Mesendoderm (in vitro differentiated cells): Measurements from ENCODE around the gene SELENOV.
"Not testable (repeated sequence)": the region's sequence is repeated elsewhere in the genome, so short reads cannot be mapped to it uniquely, and the experiment has no call there.

Experiments used
- DNase-seq: peaks from one replicate; pipeline ENCODE4 v3.0.0; 2013
- H2AK5ac ChIP-seq: 2 replicates; pipeline ENCODE4 v1.6.1; 2013; ENCODE audit warnings: low read length, inconsistent platforms
- H2BK120ac ChIP-seq: 2 replicates; pipeline ENCODE4 v1.6.1; 2013; ENCODE audit warnings: low read depth, mild to moderate bottlenecking, low read length, moderate library complexity, mixed read lengths
- H2BK15ac ChIP-seq: replicated peaks from 2 replicates; pipeline ENCODE4 v1.6.1; 2013; ENCODE audit warnings: low read depth, mild to moderate bottlenecking, moderate library complexity
- H2BK5ac ChIP-seq: 2 replicates; pipeline ENCODE4 v1.6.1; 2013; ENCODE audit warnings: low read length, inconsistent platforms
- H3K18ac ChIP-seq: 2 replicates; pipeline ENCODE4 v1.6.1; 2013; ENCODE audit warnings: mild to moderate bottlenecking, low read length, mixed read lengths
- H3K23ac ChIP-seq: one replicate; pipeline ENCODE4 v1.6.1; 2013; ENCODE audit warnings: low read length
- H3K27ac ChIP-seq: 2 replicates; pipeline ENCODE4 v1.5.1; 2013; ENCODE audit warnings: low read depth, mild to moderate bottlenecking, inconsistent platforms, low read length, moderate library complexity
- H3K27me3 ChIP-seq: 2 replicates; pipeline ENCODE4 v1.6.1; 2013; ENCODE audit warnings: low read length, control low read depth, mild to moderate bottlenecking, inconsistent platforms; ENCODE audit not compliant: insufficient read depth, poor library complexity
- H3K36me3 ChIP-seq: 2 replicates; pipeline ENCODE4 v1.6.1; 2013; ENCODE audit warnings: low read length, inconsistent platforms; ENCODE audit not compliant: control insufficient read depth, insufficient read depth
- H3K4ac ChIP-seq: one replicate; pipeline ENCODE4 v1.6.1; 2013; ENCODE audit warnings: low read depth, mild to moderate bottlenecking, low read length, moderate library complexity
- H3K4me1 ChIP-seq: 2 replicates; pipeline ENCODE4 v1.6.1; 2013; ENCODE audit warnings: low read depth, low read length, inconsistent platforms; ENCODE audit not compliant: control insufficient read depth
- H3K4me2 ChIP-seq: 2 replicates; pipeline ENCODE4 v1.6.1; 2013; ENCODE audit warnings: low read length
- H3K4me3 ChIP-seq: 2 replicates; pipeline ENCODE4 v1.5.1; 2013; ENCODE audit warnings: mild to moderate bottlenecking, low read length
- H3K56ac ChIP-seq: one replicate; pipeline ENCODE4 v1.6.1; 2013; ENCODE audit warnings: low read length
- H3K79me1 ChIP-seq: 2 replicates; pipeline ENCODE4 v1.6.1; 2013; ENCODE audit warnings: low read length, inconsistent platforms
- H3K79me2 ChIP-seq: 2 replicates; pipeline ENCODE4 v1.6.1; 2013; ENCODE audit warnings: mild to moderate bottlenecking, low read length; ENCODE audit not compliant: control insufficient read depth, insufficient read depth
- H3K9ac ChIP-seq: 2 replicates; pipeline ENCODE4 v1.6.1; 2013; ENCODE audit warnings: low read length, inconsistent platforms
- H4K5ac ChIP-seq: one replicate; pipeline ENCODE4 v1.6.1; 2013; ENCODE audit warnings: low read length
- H4K8ac ChIP-seq: one replicate; pipeline ENCODE4 v1.6.1; 2013; ENCODE audit warnings: low read depth, mild to moderate bottlenecking, control low read depth, low read length, moderate library complexity
- WGBS: extraction: QIAGEN DNeasy Blood & Tissue Kit; methylation state at CpG from one replicate; pipeline ENCODE4 v1.1.7; 2013; ENCODE audit warnings: low lambda C conversion rate, missing lambda C conversion rate; ENCODE audit not compliant: insufficient coverage; ENCODE audit errors: extremely low coverage; 5-methylcytosine and 5-hydroxymethylcytosine counted together

The SELENOV gene

DNA sequence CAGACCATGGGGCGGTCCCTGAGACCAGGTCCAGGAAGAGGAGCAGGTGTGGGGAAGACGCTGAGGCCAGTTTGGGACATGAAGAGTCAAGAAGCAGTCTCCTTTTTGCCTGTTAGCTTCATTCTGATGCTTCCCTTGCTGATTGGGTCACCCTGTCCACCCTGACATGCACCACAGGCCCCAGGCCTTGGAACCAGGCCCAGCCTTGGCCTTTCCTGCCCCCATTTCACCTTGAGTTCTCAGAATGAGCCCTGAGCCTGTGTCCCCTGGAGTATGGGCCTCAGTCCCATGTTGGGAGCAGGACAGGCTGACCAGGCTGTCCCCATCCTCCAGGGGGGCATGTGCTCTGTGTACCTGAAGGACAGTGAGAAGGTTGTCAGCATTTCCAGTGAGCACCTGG lies 39.2 kb upstream of the SELENOV start:
- DNase-seq = no peak
- Histone ChIP-seq H2BK5ac (no peak overlapping the region), H3K18ac (no peak overlapping the region), H2AK5ac (no peak overlapping the region), H3K27ac (no peak overlapping the region), H3K36me3 (peaks cover 12% of the 10 kb centered on the region), H3K23ac (no peak overlapping the region), H2BK15ac (no peak overlapping the region), H3K4ac (no peak overlapping the region), H3K56ac (no peak overlapping the region), H3K4me1 (no peaks in the 10 kb centered on the region), H3K79me2 (peaks cover under 1% of the 10 kb centered on the region), H4K8ac (no peak overlapping the region), H3K79me1 (no peaks in the 10 kb centered on the region), H3K4me2 (no peak overlapping the region), H3K4me3 (no peak overlapping the region), H4K5ac (no peak overlapping the region), H3K9ac (no peak overlapping the region), H3K27me3 (no peaks in the 10 kb centered on the region), H2BK120ac (no peak overlapping the region)
- no CpG with 5 or more reads among the region's 2 CpGs for whole genome bisulfite sequencing

DNA sequence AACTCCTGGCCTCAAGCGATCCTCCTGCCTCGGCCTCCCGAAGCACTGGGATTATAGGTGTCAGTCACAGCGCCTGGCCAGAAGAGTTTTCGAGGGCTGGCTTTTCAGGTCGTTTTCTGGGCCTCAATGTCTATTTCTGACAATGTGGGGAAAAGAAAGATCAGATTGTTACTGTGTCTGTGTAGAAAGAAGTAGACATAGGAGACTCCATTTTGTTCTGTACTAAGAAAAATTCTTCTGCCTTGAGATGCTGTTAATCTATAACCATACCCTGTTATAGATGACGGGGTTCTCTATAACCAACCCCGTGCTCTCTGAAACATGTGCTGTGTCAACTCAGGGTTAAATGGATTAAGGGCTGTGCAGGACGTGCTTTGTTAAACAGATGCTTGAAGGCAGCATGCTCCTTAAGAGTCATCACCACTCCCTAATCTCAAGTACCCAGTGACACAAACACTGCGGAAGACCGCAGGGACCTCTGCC lies 35.6 kb upstream of the SELENOV start:
- Histone ChIP-seq H3K79me1 (peaks cover 14% of the 10 kb centered on the region), H3K36me3 (peaks cover 13% of the 10 kb centered on the region), H3K56ac (peak overlapping the region; percentile 49), H3K79me2 (peaks cover 17% of the 10 kb centered on the region)
- no CpG with 5 or more reads among the region's 11 CpGs for WGBS
- H3K18ac ChIP-seq, H4K5ac ChIP-seq, H3K27me3 ChIP-seq, H3K4me3 ChIP-seq, H3K4me2 ChIP-seq, H2BK15ac ChIP-seq, DNase-seq, H2BK120ac ChIP-seq, H2BK5ac ChIP-seq, H3K27ac ChIP-seq, H3K9ac ChIP-seq, H3K23ac ChIP-seq, H4K8ac ChIP-seq, H2AK5ac ChIP-seq, H3K4ac ChIP-seq, H3K4me1 ChIP-seq: not testable (repeated sequence)

DNA sequence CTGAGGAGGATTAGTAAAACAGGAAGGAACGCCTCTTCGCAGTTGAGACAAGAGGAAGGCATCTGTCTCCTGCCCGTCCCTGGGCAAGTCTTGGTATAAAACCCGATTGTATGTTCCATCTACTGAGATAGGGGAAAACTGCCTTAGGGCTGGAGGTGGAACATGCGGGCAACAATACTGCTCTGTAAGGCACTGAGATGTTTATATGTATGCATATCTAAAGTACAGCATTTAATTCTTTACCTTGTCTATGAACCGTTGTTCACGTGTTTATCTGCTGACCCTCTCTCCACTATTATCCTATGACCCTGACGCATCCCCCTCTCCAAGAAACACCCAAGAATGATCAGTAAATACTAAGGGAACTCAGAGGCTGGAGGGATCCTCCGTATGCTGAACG lies 35.0 kb upstream of the SELENOV start:
- no peak overlapping the region for H3K23ac ChIP-seq
- no peaks in the 10 kb centered on the region for H3K4me1 ChIP-seq
- WGBS = no CpG with 5 or more reads among the region's 10 CpGs
- peaks cover 14% of the 10 kb centered on the region for H3K79me1 ChIP-seq
- no peak overlapping the region for H4K8ac ChIP-seq
- H3K27me3 ChIP-seq = no peaks in the 10 kb centered on the region
- no peak overlapping the region for H3K4ac ChIP-seq
- H3K27ac ChIP-seq = no peak overlapping the region
- H3K9ac ChIP-seq = peak overlapping the region; percentile 66
- peaks cover 17% of the 10 kb centered on the region for H3K79me2 ChIP-seq
- H3K18ac ChIP-seq = no peak overlapping the region
- no peak overlapping the region for H2AK5ac ChIP-seq
- H2BK5ac ChIP-seq = no peak overlapping the region
- H3K4me2 ChIP-seq = no peak overlapping the region
- H2BK120ac ChIP-seq = no peak overlapping the region
- H3K4me3 ChIP-seq = no peak overlapping the region
- no peak overlapping the region for H4K5ac ChIP-seq
- no peak for DNase-seq
- no peak overlapping the region for H2BK15ac ChIP-seq
- H3K56ac ChIP-seq = peak overlapping the region; percentile 78
- peaks cover 11% of the 10 kb centered on the region for H3K36me3 ChIP-seq

DNA sequence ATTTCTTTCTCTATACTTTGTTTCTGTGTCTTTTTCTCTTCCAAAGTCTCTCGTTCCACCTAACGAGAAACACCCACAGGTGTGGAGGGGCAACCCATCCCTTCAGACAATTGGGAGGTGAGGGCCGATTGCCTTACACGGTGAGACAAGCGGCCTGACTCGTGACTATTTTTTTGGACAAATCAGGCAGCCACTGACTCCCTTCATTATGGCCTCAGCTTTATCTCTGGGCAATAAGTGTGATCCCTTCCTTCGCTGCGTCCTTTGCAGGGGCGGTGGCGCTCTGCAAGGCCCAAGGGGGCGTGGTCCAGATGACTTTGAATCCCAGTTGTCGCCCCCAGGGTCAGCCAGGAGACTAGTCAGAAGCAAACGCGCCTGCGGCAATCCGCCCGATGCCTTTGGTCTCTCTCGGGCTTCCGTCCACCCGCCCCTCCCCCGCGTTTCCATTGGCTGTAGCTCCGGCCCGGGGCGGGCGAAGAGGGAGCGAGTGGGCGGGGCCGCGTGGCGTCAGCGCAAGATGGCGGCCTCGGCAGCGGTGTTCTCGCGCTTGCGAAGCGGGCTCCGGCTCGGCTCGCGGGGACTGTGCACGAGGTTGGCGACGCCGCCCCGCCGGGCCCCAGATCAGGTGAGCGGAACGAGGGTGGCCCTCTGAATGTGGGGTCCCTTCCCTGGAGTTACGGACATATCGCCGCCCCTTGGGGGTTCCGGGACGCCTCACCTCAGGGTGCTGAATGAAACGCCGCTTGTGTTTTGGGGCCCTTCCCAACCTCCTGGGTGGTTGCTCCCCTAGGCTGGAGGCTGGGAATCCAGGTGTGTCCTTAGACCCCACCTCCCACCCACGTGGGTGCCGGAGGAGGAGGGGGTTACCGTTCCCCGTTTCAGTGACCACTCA lies 34.4 kb upstream of the SELENOV start, which contains the start of gene TIMM50:
Gene TIMM50 (plus strand): TSS at position 502 of the 892 bp plus-strand sequence. CDS start 16 bp downstream, at position 518.
- Histone ChIP-seq H2AK5ac (no peak within 1 kb of the TSS), H4K8ac (no peak within 1 kb of the TSS), H3K9ac (peak within 1 kb of the TSS; percentile 98), H3K36me3 (peaks cover 9% of the 10 kb centered on the region), H3K4me3 (peak within 1 kb of the TSS; percentile 99), H3K4me1 (no peaks in the 10 kb centered on the region), H3K27ac (peak within 1 kb of the TSS; percentile 25), H3K79me2 (peaks cover 17% of the 10 kb centered on the region), H3K18ac (no peak within 1 kb of the TSS), H3K23ac (peak within 1 kb of the TSS; percentile 73), H3K4me2 (peak within 1 kb of the TSS; percentile 96), H2BK5ac (peak within 1 kb of the TSS; percentile 50), H3K56ac (peak within 1 kb of the TSS; percentile 98), H2BK120ac (no peak within 1 kb of the TSS), H3K79me1 (peaks cover 14% of the 10 kb centered on the region), H3K4ac (peak within 1 kb of the TSS; percentile 6), H2BK15ac (no peak within 1 kb of the TSS), H3K27me3 (no peaks in the 10 kb centered on the region), H4K5ac (no peak within 1 kb of the TSS)
- peak; percentile 99 for DNase-seq
- WGBS = no CpG with 5 or more reads among the region's 62 CpGs

DNA sequence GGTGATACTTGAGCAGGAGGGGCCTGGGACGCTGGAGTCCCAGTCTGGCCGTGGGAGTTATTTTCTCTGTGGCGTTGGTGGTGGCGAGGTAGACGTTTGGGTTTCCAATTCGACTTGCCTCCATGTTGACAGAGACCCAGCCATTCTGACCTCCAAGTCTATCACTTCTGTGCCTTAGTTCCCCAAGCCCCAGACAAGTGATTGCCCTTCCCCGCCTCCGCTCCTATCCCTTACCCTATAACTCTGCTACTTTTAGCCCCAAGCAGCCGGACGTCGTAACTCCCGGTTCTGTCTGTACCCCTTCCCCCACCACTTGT lies 33.8 kb upstream of the SELENOV start:
- no peaks in the 10 kb centered on the region for H3K4me1 ChIP-seq
- peak overlapping the region; percentile 50 for H2BK5ac ChIP-seq
- H3K36me3 ChIP-seq = peaks cover 6% of the 10 kb centered on the region
- H3K27me3 ChIP-seq = no peaks in the 10 kb centered on the region
- peak overlapping the region; percentile 73 for H3K23ac ChIP-seq
- H3K79me2 ChIP-seq = peaks cover 17% of the 10 kb centered on the region
- H3K27ac ChIP-seq = no peak overlapping the region
- no peak overlapping the region for H4K5ac ChIP-seq
- no peak for DNase-seq
- peak overlapping the region; percentile 99 for H3K4me3 ChIP-seq
- H2BK15ac ChIP-seq = no peak overlapping the region
- H4K8ac ChIP-seq = no peak overlapping the region
- H3K79me1 ChIP-seq = peaks cover 14% of the 10 kb centered on the region
- no peak overlapping the region for H2BK120ac ChIP-seq
- peak overlapping the region; percentile 6 for H3K4ac ChIP-seq
- H2AK5ac ChIP-seq = no peak overlapping the region
- peak overlapping the region; percentile 96 for H3K4me2 ChIP-seq
- no CpG with 5 or more reads among the region's 12 CpGs for WGBS
- no peak overlapping the region for H3K18ac ChIP-seq
- H3K56ac ChIP-seq = peak overlapping the region; percentile 98
- H3K9ac ChIP-seq = peak overlapping the region; percentile 98
